ENCODE measurements around the gene VSTM2B.
"Not testable (repeated sequence)": the region's sequence is repeated elsewhere in the genome, so short reads cannot be mapped to it uniquely, and the experiment has no call there.

Gene VSTM2B
- 0 to 0.88 (median 0) reads per million in 17 experiments for total RNA-seq

DNA sequence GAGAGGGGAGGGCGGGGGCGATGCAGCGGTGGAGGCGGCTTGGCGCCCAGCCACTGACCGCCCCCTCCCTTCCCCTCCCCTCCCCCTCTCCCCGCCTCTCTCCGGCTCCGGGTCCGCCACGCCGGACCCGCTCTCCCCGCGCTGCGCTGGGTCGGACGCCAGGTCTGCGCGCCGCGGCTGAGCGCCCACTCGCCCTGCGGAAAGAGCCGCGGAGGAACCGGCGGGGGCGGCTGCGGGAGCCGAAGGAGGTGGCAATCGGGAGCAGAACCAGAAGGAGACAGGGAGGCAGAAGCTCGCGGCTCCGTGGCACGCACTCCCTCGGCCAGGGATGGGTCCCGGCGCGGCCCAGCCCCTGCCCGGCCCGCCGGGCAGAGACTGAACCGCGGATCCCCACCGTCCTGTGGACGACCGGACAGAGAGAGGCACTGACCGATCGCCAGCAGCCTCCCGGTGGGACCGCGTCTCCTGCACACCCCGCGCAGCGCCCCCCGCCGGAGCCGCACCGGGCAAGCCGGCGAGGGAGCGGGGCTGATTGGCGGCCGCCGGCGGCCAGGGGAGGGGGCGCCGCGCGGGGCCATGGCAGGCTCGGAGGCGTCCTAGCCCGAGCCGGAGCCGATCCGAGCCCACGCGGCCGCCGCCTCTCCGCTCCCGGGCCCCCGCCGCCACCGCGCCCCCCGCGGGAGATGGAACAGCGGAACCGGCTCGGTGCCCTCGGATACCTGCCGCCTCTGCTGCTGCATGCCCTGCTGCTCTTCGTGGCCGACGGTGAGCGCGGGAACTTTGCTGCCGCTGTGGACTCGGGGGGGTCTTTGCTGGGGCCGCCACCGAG, at the start of gene VSTM2B:
Gene VSTM2B (plus strand): TSS at position 94 of the 829 bp plus-strand sequence. CDS start 590 bp downstream, at position 684.
- DNase-seq, result no peak

DNA sequence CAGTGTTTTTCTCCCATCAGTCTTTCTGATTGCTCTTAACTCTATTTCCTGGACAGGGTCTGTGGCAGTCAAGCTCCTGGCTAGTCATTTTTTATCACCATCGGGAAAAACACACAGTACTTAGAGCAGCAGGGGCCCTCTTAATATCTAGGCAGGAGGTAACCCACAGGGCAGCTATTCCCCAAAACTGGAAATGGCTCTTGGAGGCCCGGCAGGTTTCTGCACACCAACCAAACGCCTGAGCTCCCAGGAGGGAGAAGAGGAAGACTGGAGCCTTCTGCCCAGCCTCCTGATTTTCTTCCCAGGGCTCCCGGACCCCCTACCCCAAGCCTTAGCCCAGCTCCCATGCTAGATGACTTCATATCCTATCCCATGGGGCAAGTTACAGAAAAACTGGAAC, 49.3 kb upstream of the VSTM2B start:
- no peak for DNase-seq

DNA sequence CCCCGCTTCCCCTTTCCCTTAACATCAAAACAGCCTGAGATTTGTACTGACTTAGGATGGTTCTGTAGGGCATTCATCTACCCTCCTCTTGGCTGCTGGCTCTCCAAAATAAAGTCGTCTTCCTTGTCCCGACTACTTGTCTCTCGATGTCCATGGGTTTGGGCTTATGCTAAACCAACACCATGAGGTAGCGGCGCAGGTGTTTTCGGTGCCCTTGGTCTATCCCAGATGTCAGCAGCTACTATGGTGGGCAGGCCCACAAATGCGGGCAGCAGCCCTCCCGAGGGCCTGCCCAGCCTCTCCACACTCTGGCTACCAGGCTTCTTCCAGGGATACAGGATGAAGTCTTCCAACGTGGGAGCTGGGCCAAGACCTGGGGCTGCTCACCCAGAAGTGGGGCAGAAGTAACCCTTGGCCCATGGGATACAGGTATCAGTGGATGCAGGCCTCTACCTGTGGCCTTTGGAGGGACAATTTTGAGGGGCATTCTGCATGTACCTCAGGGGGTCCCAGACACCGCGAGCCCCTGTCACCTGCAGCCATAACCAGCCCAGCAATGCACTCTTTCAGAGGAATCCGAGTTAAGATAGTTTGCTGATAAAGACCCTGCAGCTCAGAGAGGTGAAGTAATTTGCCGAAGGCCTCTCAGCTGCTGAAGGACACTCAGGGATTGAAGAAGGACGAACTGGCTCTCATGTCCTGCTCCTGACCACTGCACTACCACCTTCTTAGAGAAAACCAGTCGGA, 47.8 kb upstream of the VSTM2B start:
- DNase-seq, result no peak

DNA sequence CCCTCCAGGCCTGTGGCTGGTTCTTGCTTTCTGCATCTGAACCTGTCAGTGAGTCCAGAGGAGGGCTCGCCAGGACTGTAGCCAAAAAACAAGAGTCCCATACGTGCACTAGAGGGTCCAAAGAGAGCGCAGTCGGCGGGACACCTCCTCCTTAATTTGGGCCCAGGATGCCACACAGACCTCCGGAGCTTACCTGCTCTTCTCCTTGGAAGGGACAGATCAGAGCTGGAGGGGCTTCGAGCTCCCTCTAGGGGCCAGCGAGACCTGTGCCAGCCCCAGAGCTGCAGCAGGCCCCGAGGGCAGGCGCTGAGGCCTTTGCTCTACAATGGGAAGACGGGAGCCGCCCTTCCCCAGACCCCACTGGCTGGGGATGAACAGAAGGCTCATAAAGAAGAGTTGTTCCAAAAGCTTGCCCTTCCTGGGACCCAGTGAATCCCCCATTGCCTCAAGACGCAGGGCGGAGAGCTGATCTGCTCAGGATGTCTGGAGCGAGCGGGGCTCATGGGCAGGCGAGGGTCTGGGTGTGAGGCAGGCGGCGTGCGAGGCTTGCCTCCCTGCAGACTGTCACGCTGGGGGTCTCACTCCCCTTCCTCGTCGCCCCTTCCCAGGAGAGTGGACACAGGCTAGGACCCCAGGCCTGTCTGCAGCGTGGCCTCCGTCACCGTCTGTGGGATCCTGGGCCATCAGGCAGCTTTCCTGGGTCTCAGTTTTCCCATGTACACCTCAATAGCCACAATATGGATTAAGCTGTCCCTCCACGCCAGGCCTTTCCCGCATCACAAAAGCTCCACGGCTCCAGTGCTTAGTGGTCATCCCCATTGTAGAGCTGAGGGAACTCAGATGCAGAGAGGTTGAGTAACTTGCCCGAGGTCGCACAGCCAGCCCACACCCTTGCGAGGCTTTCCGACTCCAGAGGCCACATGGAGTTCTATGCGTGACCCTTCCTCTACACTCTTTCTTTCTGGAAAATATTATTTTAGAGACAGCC, 46.9 kb upstream of the VSTM2B start:
- DNase-seq, result peak in 2 of 4 experiments; percentile 4 to 10

DNA sequence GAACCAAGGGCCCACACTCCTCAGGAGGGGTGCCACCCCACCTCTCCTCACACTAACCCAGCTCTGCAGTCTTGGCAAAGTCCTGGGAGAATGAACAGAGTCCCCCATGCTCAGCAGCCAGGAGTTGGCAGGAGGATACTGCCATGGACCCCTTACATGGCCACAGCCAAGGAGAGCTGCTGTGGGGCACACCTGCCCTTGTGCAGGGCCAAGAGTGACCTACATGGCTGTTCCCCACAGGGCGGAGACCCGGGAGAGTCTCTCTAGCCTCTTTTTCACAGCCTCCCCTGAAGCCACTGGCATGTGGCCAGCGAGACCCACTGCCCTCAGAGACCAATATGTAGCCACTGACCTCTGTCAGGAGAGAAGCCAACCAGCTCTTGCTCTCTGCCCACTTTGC, 45.9 kb upstream of the VSTM2B start:
- no peak for DNase-seq

DNA sequence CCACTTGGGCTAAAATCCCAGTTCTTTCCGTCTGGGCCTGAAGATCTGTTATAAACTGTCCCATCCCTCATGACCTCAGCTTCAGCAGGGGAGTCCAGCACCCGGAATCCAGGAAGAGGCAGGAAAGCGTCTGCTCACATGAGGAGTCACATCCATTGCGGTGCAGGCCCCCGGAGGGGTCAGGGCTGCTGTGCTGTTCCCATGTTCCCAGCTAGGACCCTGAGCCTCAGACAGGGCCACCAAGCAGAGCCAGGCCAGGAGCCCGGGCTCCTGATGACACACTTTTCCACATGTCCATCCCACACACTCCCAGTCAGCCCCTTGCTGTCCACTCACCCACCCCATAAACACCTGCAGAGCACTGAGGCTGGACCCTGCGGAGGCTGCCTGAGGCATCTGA, 45.3 kb upstream of the VSTM2B start:
- no peak for DNase-seq

DNA sequence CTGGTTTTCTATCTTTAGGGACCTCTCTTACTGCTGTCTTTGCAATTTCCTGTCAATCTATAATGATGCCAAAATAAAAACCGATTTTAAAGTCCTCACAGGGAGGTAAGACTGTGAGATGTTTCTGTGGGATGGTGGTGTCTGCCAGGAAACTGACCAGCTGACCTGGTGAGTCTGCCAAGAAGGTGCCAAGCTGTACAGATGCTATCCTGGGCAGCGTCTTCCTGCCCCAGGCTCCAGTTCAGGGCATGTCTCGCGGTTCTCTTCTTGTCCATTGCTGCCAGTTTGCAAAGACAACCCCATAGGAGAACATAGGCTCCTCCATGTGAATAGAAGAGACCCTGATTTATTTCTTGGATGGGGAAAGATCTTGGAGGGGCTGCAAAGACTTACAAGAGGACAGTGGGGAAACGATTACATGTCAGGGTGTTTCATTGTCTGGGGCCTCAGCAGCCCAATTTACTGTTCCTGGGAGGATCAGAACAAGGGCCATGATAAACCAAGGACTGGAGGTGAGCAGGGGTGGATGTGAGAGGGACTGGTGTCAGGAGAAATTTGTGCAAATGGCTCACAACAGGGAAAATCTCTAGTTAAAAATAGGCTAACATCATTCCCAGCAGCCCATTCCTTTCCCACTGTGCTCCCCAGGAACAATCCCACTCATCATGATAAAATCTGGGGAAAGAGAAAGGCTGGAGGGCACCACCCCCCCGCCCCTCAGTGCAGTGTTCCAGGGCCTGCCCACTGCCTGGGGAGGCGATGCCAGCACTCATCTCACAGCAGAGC, 42.7 kb upstream of the VSTM2B start:
- no peak for DNase-seq

DNA sequence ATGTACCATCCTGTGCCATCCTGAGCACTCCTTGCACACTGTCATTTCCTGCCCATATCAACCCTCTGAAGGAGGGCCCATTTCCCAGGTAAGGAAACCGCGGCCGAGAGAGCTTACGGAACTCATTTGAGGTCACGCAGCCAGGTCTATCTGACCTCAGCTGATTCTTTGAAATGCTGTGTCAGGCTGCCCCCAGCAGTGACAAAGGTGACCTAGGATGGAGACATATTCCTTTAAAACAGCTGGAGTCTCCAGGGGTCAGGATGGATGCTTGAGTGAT, 42.2 kb upstream of the VSTM2B start:
- no peak for DNase-seq

DNA sequence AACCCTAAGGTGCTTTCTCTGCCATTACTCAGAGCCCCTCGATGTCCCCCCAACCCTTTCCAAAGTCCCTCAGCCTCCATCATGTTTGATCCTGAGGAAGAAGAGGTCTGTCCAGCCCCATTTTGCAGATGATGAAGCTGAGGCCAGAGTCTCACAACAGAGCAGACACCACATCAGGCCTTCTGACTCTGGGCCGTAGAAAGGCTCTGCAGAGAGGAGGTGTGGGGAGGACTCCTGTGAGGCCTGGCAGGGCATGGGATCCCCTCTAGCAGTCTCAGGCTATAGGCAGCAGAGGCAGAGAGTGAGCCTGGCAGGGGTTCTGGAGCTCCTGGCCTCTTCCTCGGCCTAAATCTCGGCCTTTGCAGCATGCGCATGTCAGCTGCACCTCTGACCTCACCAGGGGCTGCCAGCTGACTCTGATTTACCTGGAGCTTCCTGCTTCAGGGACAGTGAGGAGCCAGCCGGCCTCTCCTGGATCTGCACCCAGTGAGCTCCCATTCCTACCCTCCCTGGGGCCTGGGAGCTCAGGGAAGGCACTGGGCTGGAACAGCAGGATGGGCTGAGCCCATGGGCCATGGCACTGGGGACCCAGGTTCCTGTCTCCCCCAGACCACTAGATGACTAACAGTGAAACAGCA, 41.7 kb upstream of the VSTM2B start:
- DNase-seq, result no peak

DNA sequence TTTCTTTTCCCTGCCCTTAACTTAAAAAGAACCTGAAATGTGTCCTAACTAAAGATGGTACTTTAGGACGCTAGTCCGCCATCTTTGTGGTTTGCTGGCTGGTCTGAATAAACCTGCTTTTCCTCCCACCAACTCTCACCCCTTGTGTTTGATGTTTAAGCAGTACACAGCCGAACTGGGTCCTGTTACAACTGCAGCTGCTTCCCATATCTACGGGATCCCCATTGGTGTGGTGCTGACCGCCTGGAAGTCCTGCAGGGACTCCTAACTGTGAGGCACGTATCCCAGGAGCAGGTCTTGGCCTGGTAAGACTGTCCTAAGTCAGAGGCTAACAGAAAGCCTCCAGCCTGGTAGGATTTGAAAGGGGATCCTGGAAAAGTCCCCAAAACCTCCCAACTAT, 40.9 kb upstream of the VSTM2B start:
- no peak for DNase-seq

DNA sequence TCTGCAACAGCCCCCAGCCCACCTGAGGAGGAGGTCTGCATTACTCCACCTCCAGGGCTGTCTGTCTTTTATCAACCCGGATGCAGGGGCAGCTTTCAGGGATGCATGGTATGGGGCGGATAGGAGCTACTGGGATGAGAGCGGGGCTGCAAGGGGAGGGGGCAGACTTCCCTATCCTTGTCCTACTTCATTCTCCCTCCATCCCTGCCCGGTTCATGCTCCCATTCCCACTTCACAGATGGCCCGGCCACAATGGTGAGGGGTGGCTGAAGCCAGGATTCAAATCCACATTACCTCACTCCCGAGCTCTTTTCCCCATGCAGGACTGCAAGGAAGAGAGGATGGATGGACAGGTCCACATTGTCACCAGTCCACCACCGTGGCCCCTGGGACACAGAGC, 40.5 kb upstream of the VSTM2B start:
- no peak for DNase-seq

DNA sequence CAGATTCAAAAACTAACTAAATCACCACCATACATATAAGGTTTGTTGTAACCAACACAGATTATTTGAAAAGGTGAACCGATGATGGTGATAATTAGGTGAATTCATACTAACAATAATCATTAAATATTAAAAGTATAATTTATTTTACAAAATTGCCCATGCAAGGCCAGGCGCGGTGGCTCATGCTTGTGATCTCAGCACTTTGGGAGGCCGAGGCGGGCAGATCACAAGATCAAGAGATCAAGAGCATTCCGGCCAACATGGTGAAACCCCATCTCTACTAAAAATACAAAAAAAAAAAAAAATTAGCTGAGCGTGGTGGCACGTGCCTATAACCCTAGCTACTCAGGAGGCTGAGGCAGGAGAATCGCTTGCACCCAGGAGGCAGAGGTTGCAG, 38.8 kb upstream of the VSTM2B start:
- DNase-seq, result not testable (repeated sequence)

DNA sequence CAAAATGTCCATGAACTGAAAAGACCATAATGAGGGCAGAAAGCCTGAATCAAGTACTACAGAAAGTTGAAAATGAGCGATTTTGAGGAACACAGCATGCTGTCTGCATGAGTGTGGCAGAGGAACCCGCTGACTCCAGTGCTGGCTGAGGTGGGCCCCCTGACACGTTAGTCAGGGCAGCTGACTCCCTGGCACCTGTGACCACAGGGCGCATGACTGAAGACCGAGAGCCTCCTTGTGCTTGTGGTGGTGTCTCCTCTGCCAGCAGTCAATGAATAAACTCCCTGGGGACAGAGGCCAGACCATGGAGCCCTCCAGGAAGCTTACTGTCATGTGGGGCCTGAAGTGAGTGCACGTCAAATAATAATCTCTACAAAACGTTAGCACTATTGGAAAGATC, 38.4 kb upstream of the VSTM2B start:
- DNase-seq, result no peak

DNA sequence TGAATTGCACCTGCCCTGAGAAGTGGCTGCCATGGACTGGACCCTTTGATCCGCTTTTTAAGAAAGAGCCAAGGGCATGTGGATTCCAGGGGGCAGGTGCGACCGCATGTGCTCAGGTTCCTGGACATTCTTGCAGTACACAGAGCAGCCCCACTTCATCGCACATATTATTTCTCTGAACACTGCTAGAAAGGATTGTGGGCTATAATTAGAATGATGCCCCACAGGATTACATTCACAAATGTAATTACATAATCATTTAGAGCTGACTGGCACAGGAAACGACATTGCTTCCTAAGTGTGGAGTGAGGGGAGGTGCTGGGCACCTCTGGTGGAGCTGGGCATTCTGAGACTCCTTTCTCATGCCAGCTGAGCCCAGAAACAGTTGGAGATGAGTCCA, 37.5 kb upstream of the VSTM2B start:
- no peak for DNase-seq

DNA sequence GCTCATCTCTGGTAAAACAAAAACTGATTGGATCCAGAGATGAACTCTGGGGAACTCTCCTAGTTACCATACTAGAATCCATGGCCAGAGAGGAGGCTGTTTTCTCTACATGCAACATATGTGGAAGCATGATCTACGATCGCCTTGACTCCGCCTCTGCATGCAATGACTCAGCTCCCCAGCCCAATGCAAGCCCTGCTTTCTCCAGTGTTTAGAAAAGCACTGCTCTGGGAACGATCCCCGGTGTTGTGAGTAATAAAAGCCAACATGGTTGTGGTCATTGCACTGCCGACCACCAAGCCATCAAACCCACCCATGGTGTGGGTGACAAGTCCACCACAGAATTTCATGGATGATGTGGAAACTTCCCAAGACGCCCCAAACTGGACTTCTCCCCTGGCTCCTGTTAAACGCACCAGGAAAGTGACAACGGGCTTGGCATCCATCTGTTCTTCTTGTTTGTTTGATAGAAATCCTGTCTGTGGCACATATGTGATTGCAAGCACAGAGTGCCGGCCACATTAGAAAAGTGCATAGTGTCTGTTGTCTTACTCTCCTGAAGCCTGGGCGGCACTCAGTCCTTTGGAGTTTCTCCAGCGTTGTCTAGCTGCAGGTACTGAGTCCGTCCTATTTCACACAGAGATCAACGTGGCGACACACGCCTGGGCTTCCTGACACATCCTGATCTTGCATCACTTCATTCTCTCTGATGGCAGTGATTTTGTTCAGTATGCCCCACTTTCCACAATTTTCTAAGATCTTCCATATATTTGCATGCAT, 36.4 kb upstream of the VSTM2B start:
- DNase-seq, result no peak

DNA sequence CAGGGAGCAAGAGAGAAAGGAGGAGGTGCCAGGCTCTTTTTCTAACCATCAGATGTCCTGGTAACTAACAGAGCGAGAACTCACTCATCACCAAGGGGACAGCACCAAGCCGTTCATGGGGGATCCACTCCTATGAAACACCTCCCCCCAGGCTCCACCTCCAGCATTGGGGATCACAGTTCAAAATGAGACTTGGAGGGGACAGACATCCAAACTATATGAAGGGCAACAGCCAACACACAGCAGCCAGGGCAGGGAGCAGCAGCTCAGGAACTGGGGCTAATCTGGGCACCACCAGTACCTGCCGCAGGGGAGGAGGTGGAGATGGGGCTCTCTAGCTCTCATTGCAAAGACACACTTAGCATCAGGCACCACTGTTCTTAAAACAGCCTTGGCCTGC, 34.3 kb upstream of the VSTM2B start:
- DNase-seq, result no peak

DNA sequence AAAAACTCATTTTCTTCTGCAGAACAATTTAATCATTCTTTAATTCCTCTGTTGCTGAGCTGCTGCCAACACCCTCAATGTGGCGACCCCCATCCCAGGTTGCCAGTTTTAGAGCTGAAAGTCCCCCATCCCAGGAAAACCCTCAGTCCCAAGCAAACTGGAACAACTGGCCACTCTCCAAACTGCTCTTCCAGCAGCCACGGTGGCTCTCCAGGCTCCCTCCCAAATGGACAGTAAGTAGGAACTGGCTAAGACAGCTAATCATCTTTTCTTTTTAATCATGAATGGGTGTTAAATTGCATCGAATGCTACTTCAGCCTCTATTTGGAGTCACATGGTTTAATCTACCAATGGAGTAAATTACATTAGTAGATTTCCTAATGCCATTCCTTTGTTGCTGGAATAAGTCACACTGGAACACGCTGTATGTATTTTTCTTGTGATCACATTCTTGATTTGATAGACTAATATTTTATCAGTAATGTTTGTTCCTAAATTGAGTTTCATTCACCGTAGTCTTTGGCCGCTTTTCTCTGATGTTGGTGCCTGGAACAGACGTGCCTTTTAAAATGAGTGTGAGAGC, 33.7 kb upstream of the VSTM2B start:
- DNase-seq, result no peak

DNA sequence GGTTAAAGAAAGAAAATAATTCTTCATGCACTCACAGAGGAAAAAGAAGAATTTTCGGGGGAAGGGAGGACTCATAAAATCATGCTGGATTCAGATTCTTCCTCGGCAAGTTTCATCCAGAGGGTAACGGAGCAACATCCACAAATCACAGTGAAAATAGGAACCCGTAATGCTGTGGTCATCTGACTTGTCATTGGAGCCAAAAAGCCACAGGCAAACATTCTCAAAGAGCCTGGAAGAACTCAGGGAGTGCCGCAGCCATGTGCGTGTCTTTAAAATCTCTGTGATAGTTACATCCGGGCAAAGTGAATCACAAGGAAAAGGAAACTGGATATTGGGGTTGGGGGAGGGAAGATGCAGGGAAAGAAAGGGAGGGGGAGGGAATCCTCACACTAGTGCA, 33.0 kb upstream of the VSTM2B start:
- DNase-seq, result no peak

DNA sequence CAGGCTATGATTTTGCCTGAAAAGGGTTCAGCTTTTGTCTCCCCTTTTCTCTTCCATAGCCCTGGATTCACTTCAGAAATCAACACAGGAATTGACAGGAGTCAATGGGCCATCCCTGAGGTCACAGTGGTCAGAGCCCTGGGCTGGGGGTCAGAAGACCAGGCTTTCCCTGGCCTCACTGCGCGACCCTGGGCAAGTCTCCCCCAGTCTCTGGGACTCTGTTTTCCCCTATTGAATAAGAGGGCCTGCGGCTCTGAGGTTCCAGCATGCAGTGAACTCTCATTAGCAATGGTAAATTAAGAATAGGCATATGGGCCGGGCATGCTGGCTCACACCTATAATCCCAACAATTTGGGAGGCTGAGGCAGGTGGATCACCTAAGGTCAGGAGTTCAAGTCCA, 30.7 kb upstream of the VSTM2B start:
- no peak for DNase-seq

DNA sequence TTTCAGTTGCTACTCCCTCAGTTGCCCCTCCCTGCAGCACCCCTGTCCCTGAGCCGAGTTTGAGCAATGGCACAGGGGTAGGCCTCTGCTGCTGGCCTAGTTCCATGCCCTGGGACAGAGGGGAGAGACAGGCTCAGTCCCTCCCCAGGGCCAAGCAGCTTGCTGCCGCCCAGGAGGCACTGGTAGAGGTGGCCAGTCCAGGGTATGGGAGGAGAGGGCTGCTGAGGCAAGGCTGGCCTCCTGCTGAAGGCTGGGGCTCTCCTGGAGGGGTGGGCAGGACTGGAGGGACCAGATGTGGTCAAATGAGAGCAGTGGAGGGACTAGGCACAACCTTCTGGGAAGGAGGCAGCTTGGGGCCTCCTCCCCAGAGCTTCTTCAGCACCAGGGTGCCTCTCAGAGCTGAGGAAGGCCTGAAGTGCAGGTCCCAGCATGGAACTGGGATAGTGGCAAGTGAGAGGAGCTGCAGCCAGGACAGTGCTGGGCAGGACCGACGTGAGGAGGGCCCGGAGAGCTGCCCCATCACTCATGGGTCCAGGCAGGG, 29.8 kb upstream of the VSTM2B start:
- DNase-seq, result no peak
